RPMI7951 (cell line): ENCODE data around the gene MESP2. TPM values are rescaled to one million over a fixed set of nuclear protein-coding genes. Genes with fewer than 3 reads are reported as not detected.

Experiments
- DNase-seq: peaks from one replicate; pipeline ENCODE4 v3.0.0-alpha.2; 2012; ENCODE audit warnings: low read depth
- total RNA-seq: library from RNA; depleted of rRNA; stranded (reverse); fragments of >200 nt; shearing (Covaris generic); gene quantifications from 2 replicates; pipeline ENCODE4 v1.2.3, GENCODE V29; 2014

MESP2 gene
- total RNA-seq, 1 experiment from 2014 or later = 2.6 TPM

DNA sequence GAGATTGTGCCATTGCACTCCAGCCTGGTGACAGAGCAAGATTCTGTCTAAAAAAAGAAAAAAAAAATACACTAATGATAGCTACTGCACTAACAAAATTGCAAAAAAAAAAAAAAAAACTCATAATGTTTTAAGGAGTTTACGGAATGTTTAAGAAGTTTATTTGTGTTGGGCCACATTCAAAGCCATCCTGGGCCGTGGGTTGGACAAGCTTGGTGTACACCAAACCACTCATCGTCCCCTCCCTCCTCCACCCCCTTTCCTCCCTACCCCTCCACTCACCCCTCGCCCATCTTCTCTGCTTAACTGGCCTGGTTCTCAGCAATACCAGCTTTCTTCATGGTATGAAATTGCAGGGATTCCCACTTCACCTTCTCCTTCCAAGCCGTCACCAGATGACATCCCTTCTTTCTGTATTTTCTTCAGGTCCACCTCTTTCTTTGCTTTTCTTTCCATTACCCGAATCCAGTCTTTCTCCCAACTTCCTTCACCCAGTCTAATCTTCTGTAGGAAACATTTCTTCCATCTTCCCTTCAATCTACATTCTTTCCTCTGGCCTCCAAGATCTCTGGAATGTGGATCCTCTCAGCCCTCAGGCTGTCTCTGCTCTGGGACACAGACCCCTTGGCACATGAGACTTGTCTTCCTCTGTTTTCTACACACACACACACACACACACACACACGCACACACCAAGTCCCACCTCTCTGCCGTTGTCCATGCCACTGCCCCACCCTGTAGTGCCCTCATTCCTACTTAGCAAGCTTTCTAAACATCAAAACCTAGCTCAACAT, 21.6 kb upstream of the MESP2 start:
- DNase-seq = peak; percentile 64

DNA sequence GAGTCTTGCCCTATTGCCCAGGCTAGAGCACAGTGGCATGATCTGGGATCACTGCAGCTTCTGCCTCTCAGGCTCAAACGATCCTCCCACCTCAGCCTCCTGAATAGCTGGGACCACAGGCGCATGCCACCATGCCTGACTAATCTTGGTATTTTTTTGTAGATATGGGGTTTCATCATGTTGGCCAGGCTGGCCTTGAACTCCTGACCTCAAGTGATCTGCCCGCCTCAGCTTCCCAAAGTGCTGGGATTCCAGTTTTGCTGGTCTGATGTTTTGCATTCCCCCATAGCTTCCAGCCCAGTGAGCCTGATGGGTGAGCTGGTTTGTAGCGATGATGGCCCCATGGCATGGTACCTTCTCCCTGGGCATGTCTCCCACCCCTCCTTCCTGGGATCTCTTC, 20.4 kb upstream of the MESP2 start:
- DNase-seq = no peak

GRCh38 chr15:89756897-89757296, 19.2 kb upstream of the MESP2 start:
- no peak for DNase-seq

DNA sequence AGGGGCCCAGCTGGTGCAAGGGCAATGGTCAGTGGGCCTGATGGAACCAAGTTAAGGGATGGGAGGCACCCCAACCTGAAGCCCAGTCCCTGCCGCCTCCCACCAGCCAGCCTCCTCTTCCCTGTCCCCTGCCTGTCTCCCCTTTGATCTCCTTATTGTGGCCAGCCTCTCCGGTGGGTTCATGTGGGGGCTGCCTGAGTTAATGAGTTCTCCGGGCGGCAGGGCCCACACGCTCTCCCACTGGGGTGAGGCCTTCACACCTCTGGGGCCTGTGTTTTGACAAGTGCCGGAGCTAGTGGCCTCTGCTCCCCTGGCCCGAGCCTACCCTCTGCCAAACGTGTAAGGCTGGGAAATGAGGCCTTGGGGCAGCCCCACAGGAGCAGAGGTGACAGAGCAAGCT, 17.8 kb upstream of the MESP2 start:
- no peak for DNase-seq

DNA sequence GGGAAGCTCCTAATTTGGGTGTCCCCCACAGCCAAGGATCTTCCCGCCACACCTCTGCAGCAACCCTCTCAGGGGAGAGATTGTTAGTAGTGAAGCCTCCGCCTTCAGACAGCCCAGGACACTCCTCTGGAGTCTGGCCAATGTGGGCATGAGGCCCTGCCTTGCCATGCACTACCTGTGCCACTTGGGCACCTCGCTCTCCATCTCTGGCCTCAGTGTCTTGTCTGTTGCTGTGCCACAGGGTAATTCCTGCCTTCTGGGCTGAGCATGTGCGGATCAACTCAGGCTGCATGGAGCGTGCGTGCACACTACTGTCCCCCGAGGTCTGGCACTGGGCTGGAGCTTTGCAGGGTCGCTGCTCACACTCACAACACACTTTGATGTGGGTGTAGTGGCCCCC, 17.2 kb upstream of the MESP2 start:
- DNase-seq = no peak

GRCh38 chr15:89759835-89760234, 16.3 kb upstream of the MESP2 start:
- DNase-seq = no peak

DNA sequence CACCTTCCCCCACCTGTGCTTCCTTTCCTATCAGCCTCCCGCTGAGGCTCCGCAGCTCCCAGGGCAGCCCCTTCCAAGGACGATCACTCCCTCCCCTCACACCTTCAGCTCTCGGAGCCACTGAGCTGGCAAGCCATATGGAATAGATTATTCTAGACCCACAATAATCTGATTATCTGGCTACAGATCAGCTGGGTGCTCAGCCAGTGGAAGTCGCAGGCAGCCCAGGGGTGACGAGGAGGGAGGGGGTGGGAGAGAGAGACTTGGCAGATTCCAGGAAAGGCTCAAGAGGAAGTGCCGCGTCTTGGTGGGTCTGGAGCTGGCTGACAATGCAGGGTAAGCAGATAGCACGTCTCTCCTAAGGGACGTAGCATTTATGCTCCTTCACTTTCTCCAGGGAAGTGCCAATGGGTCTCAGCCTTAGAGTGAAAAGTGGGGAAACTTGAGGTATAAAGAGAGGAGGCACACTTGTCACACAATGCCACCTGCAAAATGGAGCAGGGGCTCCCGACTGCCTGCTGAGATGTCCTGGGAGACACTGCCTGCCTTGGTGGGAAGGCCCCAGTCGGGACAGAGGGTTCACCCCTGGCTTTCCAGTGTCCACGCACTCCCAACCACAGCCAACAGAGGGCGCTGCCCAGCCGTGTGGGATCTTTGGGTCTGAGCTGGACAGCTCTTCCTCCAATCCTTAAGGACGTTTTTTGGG, 15.7 kb upstream of the MESP2 start:
- peak; percentile 72 for DNase-seq

GRCh38 chr15:89761009-89761831, 14.9 kb upstream of the MESP2 start:
- DNase-seq = no peak

DNA sequence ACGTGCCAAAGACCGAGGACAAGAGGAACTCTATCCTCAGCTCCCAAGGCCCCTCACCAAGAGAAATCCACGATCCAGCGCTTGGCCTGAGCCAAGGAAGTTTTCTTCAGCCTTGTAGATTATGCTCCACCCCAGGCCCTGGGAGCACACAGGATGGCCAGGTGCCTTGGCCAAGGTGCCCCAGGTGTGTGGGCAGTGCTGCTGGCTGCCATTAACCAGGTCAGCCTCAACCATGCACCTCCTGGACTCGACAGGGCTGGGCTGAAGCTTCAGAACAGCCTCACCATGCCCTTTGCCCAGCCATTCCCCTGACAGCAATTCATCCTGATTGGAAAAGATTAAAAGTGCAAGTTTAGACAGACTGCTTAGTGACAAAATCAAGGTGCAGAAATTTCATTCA, 14.2 kb upstream of the MESP2 start:
- DNase-seq = no peak

DNA sequence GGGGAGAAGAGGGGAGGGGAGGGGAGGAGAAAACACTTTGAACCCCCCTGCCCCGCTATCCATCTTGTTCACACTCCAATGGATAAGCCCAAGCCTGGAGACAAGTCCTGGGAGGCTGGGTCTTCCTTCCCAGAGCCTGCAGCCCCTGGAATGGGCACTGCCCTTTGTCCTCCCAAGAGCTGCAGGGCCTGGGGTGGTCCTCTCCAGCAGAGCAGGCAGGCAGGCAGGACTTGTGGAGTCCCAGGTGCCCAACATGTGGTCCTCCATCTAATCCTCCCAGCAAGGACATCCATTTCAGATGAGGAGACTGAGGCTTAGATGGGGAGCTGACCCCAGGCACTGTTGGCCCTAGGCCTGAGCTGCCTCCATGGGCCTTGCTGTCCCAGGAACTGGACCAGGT, 10.4 kb upstream of the MESP2 start:
- no peak for DNase-seq

DNA sequence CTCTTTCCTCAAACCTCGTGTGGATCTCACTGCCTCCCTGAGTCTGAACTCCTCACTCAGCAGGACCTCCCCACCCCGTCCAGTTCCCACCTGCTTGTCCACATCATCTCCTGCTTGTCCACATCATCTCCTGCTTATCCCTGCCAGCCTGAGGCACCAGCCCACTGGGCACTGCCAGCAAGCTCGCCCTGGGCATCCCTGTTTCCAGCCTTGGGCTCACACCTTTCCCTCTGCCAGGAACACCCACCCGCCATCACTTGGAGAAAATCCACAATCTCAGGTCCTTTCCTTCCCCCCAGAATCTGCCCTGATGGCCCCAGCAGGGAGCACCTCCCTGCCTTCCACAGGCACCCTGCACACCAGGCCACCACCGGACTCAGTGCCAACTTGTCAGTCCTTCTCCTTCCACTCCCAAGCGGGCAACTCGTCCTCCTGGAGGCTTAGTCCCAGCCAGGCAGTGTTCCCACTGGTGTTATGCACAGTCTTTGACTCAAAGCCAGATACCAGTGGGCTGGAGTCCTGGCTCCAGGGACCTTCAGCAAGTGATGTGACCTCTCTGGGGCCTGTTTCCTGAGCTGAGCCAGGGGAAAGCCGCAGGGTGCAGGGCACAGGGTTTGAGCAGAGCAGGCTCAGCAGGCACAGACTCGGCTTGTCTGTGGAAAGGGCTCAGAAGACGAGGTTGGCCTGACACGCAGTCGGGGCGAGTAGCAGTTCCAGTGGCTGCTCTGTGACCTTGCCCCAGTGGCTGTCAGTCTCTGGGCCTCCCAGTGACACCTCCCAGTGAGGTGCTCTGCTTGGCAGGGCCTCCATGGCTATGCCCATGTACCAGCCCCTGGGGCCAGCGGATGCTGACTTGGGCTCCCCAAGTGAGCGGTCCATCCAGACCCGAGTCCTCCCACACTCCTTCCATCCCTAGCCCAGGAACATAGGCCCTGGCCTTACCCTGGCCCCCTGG, 9.5 kb upstream of the MESP2 start:
- no peak for DNase-seq

- DNase-seq = no peak
These were observed 8.7 kb upstream of the MESP2 start for GRCh38 chr15:89767411-89767915.

GRCh38 chr15:89768071-89768500, 8.0 kb upstream of the MESP2 start:
- no peak for DNase-seq

- DNase-seq = no peak
These were observed 6.8 kb upstream of the MESP2 start for GRCh38 chr15:89769366-89769765.

GRCh38 chr15:89770041-89770440, 6.1 kb upstream of the MESP2 start:
- DNase-seq = peak; percentile 51

DNA sequence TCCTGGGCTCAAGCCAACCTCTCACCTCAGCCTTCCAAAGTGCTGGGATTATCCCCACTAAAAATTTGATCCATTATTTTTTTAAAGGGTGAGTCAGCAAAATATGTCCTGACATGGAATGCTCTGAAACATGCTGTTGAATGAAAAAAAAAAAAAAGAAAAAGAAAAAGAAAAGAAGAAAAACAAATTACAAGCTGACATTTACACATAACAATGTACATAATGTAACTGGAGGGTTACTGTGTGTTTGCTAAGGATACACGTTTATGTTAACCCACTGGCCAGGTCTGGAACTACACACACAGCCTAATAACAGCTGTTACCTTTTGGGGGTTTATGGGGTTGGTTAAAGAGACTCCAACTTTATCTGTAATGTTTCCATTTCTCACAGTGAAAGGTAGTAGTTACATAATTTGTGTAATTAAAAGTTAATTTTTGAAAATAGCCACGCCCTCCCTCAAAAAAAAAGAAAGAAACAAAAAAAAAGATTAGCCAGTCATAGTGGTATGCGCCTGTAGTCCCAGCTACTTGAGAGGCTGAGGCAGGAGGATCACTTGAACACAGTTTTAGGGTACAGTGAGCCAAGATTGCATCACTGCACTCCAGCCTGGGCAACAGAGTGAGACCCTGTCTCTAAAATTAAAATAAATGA, 3.1 kb upstream of the MESP2 start:
- no peak for DNase-seq

GRCh38 chr15:89774492-89774891, 1.6 kb upstream of the MESP2 start:
- DNase-seq = no peak

DNA sequence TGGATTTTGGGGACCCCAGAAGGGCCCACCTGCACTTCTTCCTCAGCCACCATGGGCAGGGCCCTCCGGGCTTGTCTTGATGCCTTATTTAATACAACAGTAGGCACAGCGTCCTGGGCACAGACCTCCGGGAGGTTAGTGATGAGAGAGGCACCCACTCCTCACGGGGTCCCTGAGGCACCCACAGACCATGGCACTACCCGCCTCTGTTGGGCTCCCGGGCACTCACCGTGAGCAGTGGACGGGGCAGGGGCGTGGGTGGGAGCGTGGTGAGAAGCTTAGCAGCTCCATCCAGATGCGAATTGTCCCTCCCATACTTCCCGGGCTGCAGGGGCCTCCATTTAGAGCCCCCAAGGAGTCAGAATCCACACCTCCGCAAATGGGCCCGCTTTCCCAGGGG, 317 bp upstream of the MESP2 start:
- no peak for DNase-seq

DNA sequence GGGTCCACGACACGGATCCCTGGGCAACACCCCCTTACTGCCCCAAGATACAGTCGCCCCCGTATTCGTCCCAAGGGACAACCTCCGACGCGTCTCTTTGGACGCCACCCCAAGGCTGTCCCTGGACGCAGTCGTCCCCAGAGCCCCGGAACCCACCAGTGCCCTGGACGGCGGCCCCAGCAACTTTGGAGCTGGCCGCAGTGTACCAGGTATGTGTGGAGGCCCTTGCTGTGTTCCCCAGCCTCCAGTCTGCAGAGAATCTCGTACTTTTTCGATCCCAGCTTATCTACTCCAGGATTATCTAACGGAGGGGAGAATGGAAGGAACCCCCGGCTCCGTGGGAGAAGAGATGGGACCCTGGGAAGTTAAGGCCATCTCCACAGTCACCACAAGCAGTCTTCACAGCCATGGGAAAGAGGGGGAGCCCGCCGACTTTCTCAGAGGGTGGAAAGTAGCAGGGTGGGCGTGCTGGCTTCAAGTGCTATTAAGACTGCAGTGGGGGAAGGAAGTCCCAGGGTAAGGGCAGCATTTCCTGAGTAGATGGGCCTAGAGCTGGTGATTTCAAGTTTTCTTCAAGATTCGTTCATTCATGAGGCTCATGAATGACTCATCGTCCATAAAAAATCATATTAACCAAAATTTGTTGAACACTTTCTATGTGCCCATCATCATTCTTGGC, 1.1 kb downstream of the MESP2 start:
- DNase-seq = no peak

- no peak for DNase-seq
These were observed 1.7 kb downstream of the MESP2 start for GRCh38 chr15:89777782-89778380.
